ENCODE results near the gene TXNRD1.

The TXNRD1 gene

GRCh38 chr12:104356231-104357115, 140.9 kb downstream of the TXNRD1 start:
- TF ChIP-seq CTCF (IDR thresholded peaks at IDR 0.05): no peak

- no peak for TF ChIP-seq CTCF (IDR thresholded peaks at IDR 0.05)
Measured at GRCh38 chr12:104357421-104357952, 141.9 kb downstream of the TXNRD1 start.

GRCh38 chr12:104358353-104359003, 142.9 kb downstream of the TXNRD1 start:
- TF ChIP-seq CTCF (IDR thresholded peaks at IDR 0.05): peak; percentile 94

- no peak for TF ChIP-seq CTCF (IDR thresholded peaks at IDR 0.05)
Measured at GRCh38 chr12:104359216-104359615, 143.6 kb downstream of the TXNRD1 start.

- TF ChIP-seq CTCF (IDR thresholded peaks at IDR 0.05): no peak
Measured at GRCh38 chr12:104360157-104360556, 144.6 kb downstream of the TXNRD1 start.

GRCh38 chr12:104360983-104361707, 145.6 kb downstream of the TXNRD1 start:
- no peak for TF ChIP-seq CTCF (IDR thresholded peaks at IDR 0.05)

- TF ChIP-seq CTCF (IDR thresholded peaks at IDR 0.05): no peak
Measured at GRCh38 chr12:104365921-104366410, 150.4 kb downstream of the TXNRD1 start.
